OCI-M1 (cell line): ENCODE data around the gene ZNF200.
"Not testable (repeated sequence)": the region's sequence is repeated elsewhere in the genome, so short reads cannot be mapped to it uniquely, and the experiment has no call there.

Experiments
- DNase-seq: peaks from one replicate; lab custom pipeline; 2025; lab: John Stamatoyannopoulos, UW

ZNF200 gene

DNA sequence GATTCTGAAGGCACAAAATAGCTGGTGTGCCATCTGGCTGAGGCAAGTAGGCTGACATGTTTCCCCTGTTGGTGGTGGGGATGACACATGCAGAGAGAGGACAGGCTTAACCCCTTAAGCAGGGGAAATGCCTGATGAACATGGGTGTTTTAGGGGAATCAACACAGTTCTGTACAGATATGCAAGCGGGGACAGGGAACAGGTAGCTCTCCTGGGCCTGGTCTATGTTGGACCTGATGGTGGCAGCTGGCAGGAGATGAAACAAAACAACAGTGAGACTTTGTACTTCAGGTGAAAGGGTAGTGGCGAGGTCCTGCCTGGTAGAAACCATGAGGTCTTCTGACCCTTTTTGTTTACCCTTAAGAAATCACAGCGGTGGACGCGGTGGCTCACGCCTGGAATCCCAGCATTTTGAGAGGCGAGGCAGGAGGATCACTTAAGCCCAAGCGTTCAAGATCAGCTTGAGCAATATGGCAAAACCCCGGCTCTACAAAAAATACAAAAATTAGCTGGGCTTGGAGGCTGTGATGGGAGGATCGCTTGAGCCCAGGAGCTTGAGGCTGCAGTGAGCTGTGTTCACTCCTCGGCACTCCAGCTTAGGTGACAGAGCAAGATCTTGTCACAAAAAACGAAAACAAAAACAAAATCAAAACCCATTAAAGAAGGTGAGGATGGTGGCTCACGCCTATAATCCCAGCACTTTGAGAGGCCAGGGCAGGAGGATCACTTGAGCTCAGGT lies 36.5 kb downstream of the ZNF200 start:
- DNase-seq, result no peak

DNA sequence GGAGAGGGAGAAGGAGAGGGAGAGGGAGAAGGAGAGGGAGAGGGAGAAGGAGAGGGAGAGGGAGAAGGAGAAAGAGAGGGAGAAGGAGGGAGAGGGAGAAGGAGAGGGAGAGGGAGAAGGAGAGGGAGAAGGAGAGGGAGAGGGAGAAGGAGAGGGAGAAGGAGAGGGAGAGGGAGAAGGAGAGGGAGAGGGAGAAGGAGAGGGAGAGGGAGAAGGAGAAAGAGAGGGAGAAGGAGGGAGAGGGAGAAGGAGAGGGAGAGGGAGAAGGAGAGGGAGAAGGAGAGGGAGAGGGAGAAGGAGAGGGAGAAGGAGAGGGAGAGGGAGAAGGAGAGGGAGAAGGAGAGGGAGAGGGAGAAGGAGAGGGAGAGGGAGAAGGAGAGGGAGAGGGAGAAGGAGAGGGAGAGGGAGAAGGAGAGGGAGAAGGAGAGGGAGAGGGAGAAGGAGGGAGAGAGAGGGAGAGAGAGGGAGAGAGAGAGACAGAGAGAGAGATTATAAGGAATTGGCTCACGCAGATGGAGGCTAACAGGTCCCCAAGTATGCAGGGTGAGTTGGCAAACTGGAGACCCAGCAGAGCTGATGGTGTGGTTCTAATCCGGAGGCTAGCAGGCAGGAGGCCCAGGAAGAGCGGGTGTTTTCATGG lies 37.1 kb downstream of the ZNF200 start:
- DNase-seq, result not testable (repeated sequence)

DNA sequence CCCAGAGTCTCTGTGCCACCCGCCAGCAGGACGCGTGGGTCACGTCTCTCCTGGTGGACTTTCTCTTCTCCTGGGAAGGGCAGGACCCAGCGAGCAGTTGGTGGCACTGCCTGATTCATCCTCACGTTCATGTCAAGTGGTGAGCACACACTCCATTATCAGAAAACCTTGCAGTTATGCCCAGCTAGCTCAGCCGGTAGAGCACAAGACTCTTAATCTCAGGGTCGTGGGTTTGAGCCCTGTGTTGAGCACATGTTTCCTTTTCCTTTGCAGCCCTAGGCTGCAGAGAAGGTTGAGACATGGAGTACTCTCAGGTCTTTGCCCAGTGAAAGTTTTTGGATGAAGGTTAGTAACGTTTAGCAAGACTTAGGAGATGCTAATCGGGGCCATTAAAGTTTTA lies 39.0 kb downstream of the ZNF200 start:
- DNase-seq, result no peak

DNA sequence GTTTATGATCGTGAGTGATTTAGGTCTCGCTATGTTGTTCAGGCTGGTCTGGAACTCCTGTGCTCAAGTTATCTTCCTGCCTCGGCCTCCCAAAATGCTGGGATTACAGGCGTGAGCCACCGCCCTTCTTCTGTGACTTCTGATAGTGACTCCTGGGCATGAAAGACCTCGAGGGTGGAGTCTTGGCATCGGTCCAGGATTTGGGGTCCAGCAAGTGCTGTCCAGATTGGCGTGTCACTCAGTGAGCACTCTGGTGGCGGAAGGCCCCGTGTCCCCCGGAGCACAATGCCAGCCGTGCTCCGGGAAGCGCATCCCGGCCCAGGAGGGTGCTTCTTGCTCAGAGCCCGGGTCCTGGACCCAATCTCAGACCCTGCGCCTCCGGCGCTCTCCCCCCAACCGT lies 40.2 kb downstream of the ZNF200 start:
- no peak for DNase-seq

DNA sequence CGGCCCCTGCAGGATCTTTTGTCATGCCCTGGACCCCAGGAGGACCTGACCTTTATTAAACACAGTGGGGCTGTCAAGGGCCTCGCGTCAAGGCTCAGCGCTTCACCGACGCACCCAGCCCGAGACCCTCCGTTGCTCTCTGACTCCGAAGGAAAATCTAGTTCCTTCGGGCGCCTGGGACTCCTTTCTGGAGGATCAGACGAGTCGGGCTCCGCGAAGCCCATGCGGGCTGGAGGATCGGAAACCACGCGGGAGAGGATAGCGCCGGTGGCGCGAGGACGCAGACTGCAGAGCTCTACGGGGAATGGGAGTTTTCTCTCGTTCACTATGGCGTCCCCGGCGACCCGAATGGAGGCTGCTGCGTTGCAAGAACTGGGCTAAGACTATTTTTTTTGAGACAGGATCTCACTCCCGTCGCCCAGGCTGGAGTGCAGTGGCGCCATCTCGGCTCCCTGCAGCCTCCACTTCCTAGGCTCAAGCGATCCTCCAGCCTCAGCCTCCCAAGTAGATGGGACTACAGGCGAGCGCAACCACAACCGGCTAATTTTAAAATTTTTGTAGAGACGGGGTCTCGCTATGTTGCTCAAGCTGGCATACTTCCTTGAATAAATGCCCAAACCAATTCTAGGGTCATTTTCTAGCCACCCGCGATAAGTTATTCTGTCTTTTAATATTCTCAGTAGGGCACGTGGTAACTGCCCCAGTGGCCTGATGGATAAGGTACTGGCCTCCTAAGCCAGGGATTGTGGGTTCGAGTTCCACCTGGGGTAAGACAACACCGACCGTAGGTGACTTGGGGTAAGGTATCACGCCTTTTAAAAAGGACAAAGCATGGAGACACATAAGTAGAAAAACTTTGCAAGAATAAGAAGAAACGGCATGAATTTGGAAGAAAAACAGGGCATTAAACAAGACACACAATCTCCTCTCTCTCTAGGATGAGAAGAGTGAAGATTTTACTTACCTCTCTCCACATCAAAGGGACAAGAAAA lies 41.4 kb downstream of the ZNF200 start:
- DNase-seq, result no peak

DNA sequence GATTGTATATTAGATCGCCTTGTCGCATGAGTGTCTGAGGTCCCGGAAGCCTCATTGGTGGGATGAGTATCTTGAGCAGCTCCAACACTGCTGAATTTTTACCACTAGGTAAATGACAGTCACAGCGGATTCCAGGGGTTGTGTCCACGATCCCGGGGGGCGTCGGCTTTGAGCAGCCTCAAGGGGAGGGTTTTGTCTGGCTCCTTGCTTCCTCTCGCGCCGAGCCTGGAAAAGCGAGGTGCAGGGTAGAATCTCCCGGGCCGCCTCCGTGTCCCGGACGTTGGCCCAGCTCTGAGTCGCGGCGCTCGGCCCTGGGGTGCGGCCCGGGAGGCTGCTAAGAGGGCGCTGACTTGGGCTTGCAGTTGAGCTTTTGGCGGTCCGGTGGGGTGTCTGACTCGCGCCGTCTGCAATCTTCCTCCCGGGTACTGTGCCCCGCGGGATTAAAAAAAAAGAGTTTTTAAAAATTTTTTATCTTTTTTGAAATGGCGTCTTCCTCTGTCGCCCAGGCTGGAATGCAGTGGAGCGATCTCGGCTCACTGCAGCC lies 42.4 kb downstream of the ZNF200 start:
- no peak for DNase-seq

DNA sequence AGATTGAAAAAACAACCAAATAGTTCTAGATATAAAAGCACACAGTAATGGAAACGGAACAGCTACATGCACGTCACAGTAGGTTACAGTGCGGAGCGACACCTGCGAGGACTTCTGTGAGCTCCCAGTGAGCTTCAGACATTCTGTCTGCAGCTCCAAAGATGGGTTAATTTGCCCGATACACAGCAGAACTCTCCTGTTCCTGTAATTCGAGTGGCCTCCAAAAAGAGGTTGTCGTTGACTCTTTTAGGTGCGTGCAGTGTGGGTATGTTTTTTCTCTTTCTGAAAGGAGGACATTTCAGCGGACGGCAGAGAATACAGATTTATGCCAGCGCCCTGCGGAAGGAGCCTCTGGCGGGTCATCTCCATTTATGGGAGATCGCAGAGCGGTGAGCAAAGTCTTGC lies 44.0 kb downstream of the ZNF200 start:
- no peak for DNase-seq

DNA sequence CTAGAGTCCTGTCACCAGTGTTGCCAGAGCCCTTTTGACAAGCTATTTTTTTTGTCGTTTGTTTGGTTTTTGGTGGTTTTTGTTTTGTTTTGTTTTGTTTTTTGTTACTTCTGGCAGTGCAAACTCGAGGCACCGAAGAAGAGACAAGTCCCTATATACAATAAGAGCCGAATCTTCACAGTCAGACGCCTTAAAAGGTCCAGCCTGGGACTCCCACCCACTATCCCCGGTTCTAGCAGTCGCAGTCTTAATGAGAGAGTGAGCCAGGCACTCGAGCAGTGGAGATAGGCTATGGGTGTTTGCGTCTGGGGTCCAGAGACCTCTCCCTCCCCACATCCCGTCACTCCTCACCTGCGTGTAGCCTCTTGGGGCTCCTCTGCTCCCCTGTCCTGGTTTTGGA lies 45.1 kb downstream of the ZNF200 start:
- no peak for DNase-seq

DNA sequence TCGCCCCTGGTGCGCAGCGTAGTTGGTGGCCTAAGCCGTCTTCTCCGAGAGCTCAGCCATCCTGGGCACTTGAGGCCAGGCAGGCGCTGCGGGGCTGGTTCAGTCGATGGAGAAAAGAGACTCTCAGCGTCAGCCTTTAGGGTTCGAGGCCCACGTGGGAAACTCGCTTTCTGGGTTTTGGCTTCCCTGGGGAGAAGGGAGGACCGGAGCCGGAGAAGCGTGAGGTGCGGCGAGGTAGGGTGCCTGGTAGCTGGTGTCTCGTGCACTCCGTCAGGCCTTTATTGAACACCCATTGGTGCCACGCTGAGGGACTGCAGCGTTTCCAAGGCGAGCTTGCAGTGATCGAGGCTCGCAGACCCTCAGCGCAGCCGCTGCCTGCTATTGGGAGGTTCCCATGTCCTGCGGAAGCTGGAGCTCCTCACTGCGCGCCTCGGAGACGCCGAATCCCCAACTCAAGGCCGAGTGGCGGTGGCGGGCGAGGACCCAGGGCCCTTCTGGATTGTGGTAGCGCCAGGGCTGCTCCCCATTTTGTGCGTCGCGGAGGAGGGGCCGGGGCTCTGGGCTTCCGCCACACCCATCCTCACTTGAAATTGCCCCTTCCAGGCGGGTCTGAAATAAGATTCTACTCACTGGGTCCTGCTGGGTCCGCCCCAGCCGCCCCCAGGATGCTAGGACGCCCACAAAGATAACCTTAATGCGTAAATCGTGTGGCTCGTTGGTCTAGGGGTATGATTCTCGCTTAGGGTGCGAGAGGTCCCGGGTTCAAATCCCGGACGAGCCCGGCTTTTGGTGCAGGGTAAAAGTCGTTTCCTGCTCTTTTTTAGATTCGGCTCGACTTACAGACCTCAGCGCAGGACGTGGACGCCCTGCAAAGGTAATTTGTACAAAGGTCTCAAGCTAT lies 45.8 kb downstream of the ZNF200 start:
- peak; percentile 86 for DNase-seq

DNA sequence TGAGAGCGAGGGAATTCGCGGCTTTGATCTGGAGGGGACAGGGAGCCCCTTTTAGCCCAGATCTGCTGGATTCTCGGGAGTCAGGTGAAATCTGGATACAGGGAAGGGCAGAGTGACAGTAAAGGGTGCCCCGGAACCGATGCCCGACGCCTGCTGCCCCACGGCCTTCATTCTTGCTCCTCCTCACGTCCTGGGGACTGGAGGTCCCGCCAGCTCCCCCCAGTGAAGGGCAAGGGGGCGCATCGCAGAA lies 46.4 kb downstream of the ZNF200 start:
- DNase-seq, result no peak

DNA sequence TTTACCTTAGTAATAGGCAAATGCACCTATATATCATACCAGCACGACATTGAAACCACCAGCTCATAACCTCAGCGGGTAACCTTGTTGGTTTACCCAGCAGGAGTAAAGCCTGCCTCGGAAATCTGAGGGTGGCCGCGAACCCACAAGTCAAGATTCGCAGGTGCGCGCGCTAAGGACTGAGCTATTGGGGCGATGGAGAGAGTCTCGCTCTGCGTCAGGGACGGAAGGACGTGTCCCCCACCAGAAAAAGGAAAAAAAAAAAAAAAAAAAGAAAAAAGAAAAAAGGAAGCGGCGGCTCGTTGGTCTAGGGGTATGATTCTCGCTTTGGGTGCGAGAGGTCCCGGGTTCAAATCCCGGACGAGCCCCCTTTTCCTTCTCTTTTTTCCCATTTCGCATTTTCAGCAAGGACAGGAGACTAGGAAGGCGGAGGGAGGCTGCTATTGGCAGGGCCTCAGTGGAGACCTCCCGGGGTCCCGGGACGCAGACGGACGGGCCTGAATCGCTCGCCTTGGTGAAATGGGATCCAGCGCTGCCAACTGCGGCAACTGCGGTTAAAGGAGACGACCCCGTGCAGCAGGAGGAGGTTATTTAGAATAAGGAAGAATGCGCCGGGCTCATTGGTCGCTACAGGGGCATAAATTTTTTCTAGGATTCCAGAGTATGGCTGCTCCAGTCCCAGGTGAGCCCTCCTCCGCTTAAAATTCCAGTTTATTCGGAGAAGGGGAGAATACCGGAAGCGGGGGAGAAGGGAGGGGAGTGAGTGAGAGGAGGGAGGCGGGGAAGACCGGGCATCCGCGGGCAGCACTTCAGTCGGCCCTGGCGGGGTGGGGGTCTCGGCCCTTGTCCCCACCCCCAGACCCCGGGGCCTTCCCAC lies 46.9 kb downstream of the ZNF200 start, which contains the start of gene OR1F1:
Gene OR1F1, plus strand, starts transcription at position 407 of the 877 bp plus-strand sequence.
- DNase-seq, result peak; percentile 80

DNA sequence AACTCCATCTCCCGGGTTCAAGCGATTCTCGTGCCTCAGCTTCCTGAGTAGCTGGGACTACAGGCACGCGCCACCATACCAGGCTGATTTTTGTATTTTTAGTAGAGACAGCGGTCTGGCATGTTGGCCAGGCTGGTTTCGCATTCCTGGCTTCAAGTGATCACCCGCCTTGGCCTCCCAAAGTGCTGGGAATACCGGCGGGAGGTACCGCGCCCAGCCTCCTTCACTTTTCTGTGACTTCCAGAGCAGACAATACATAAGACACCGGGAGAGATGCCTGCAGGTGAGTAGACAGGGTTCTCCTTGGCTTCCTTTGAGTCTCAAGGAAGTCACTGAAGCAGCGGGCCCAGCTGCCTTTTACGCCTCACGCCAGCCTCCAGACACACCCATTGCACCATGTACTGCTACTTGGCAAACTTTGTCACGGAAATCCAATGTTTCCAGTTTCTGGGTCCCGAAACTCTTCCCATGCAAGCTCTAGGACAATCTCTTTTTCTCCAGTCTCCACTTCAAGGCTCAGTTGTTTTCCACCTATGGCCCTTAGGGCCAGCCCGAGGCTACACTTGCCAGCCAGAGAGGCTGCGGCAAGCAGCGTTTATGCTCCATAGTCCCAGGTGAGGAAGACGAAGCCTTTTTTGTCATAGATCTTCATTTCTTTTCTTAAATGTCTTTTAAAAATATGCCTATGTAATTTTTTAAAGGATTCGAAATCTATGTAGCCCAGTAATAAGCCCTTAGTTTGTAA lies 47.8 kb downstream of the ZNF200 start:
- DNase-seq, result no peak

DNA sequence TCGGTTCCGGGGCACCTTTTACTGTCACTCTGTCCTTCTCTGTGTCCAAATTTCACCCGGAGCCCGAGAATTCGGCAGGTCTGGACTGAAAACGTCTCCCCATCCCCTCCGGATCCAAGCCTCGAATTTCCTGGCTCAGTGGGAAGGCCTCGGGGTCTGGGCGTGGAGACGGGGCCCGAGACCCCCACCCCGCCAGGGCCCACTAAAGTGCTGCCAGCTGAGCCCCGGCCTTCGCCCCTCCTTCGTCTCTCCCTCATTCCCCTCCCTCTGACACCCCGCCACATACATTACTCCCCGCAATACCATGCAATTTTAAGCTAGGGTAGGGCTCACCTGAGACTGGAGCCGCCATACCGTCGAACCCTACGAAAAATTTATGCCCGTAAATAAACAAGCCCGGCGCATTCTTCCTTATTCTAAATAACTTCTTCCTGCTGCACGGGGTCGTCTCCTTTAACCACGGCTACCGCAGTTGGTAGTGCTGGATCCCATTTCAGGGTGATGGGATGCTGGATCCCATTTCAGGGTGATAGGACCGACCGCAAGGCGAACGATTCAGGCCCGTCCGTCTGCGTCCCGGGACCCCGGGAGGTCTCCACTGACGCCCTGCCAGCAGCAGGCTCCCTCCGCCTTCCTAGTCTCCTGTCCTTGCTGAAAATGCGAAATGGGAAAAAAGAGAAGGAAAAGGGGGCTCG lies 51.4 kb downstream of the ZNF200 start:
- DNase-seq, result no peak

DNA sequence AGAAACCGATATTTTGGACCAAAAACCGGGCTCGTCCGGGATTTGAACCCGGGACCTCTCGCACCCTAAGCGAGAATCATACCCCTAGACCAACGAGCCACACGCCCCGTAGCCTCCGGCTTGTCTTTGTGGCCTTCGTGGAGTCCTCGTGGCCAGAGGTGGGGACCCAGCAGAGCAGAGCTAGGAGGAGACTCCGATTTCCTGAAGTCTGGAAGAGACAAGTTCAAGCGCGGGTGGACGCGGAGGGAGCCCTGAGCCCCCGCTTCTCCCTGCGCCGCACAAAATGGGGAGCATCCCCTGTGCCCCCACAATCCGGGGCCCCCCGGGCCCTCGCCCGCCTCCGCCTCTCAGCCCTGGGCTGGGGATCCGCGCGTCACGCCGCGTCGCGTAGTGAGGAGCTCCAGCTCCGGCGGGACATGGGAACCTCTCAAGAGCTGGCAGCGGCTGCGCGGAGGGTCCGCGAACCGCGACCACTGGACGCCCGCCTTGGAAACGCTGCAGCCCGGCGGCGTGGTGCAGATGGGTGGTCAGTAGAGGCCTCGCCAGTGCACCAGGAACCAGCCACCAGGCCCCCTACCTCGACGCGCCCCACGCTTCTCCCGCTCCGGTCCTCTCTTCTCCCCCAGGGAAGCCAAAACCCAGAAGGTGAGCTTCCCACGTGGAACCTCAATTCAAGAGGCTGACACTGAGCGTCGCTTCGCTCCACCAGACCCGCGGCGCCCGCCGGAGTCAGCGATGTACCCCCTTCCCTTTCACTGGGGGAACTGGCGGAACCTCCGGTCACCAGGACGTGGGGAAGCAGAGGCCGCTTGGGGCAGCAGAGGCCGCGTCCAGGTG lies 52.1 kb downstream of the ZNF200 start:
- DNase-seq, result peak; percentile 91

DNA sequence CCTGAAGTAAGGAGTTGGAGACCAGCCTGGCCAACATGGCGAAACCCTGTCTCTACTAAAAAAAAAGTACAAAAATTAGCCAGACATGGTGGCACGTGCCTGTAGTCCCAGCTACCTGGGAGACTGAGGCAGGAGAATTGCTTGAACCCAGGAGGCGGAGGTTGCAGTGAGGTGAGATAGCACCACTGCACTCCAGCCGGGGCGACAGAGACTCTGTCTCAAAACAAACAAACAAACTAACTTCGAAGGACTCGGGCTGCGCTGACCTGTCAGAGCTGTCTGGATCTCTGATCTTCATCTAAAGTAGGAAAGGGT lies 52.7 kb downstream of the ZNF200 start:
- not testable (repeated sequence) for DNase-seq

DNA sequence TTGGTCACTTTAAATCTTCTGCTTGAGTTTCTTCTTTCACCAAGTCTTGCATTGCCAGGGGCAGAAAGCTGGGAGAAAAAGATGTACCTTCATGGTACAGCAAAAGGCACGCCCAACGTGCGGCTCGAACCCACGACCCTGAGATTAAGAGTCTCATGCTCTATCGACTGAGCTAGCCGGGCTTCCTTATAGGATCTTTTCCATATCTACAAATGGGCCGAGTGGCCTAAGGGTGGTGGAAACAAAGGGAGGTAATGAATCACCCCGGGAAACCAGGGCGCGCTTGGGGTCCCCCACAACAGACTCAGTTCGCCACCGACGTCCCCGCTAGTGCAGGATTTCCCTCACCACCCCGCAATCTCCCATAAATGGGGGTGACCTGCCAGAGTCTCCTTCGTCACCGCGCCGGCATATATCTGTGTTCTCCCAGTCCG lies 54.5 kb downstream of the ZNF200 start:
- DNase-seq, result peak; percentile 72

DNA sequence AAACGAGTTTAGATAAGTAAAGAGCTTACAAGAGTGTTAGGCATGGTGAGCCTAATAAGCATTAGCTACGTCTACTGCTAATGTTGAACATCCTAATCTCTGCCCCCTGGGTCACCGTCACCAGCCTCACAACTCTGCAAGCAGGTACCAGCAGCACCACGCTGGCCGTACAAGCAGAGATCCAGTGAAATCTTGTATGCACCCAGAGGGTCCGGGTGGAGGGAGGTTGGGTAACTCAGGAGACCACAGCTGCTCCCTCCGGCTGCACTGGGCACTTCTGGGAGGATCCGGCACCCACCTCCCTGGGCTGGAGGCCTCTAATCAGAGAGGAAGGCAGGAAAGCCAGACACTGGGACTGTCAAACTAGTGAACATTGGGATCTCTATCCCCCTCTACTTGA lies 55.3 kb downstream of the ZNF200 start:
- DNase-seq, result no peak
